H54 (cell line): ENCODE data around the gene UPB1.
"Not testable (repeated sequence)": the region's sequence is repeated elsewhere in the genome, so short reads cannot be mapped to it uniquely, and the experiment has no call there.

Source experiments
- DNase-seq: peaks from one replicate; pipeline ENCODE4 v3.0.0; 2011; ENCODE audit warnings: low spot score, mixed read lengths; ENCODE audit not compliant: insufficient read length
- FAIRE-seq: peaks from 3 replicates; lab custom pipeline; 2011; peaks lifted over from hg19 to GRCh38; lab: Jason Lieb, UNC
- POLR2A ChIP-seq: IDR thresholded peaks from 2 replicates; pipeline ENCODE4 v1.6.1; 2011; ENCODE audit warnings: low read depth, mild to moderate bottlenecking, low read length

Gene UPB1

GRCh38 chr22:24465975-24466374 is 29.2 kb upstream of the UPB1 start:
- TF ChIP-seq POLR2A, result no peak
- DNase-seq, result no peak
- FAIRE-seq, result no peak

- DNase-seq (no peak), FAIRE-seq (no peak)
- no peak for TF ChIP-seq POLR2A
Observed at GRCh38 chr22:24466716-24467328, 28.3 kb upstream of the UPB1 start.

GRCh38 chr22:24467340-24467739 is 27.8 kb upstream of the UPB1 start:
- DNase-seq, result no peak
- no peak for TF ChIP-seq POLR2A
- FAIRE-seq, result no peak

GRCh38 chr22:24471570-24471969 is 23.6 kb upstream of the UPB1 start:
- no peak for TF ChIP-seq POLR2A
- no peak for FAIRE-seq
- no peak for DNase-seq

- no peak for TF ChIP-seq POLR2A
- FAIRE-seq, result no peak
Observed at GRCh38 chr22:24473284-24473683, 21.8 kb upstream of the UPB1 start.

GRCh38 chr22:24474221-24474620 is 20.9 kb upstream of the UPB1 start:
- peak; percentile 81 for FAIRE-seq
- TF ChIP-seq POLR2A, result no peak
- DNase-seq, result peak; percentile 33

More at GRCh38 chr22:24473284-24473683, 21.8 kb upstream of the UPB1 start:
- DNase-seq, result no peak

GRCh38 chr22:24474649-24475255 is 20.4 kb upstream of the UPB1 start:
- TF ChIP-seq POLR2A, result no peak
- FAIRE-seq (no peak), DNase-seq (no peak)

GRCh38 chr22:24481641-24482040 is 13.5 kb upstream of the UPB1 start:
- DNase-seq, result no peak
- TF ChIP-seq POLR2A, result no peak
- FAIRE-seq, result no peak

GRCh38 chr22:24482575-24482974 is 12.6 kb upstream of the UPB1 start:
- TF ChIP-seq POLR2A, result no peak
- no peak for FAIRE-seq
- no peak for DNase-seq

GRCh38 chr22:24482998-24483397 is 12.1 kb upstream of the UPB1 start:
- FAIRE-seq (no peak), DNase-seq (no peak)
- TF ChIP-seq POLR2A, result no peak

- TF ChIP-seq POLR2A, result no peak
- DNase-seq, result no peak
- FAIRE-seq, result no peak
Observed at GRCh38 chr22:24483976-24484545, 11.1 kb upstream of the UPB1 start.

- DNase-seq (no peak), FAIRE-seq (no peak)
- no peak for TF ChIP-seq POLR2A
Observed at GRCh38 chr22:24485170-24485569, 10.0 kb upstream of the UPB1 start.

- no peak for TF ChIP-seq POLR2A
- DNase-seq (no peak), FAIRE-seq (no peak)
Observed at GRCh38 chr22:24485608-24486007, 9.5 kb upstream of the UPB1 start.

GRCh38 chr22:24486501-24486921 is 8.6 kb upstream of the UPB1 start:
- no peak for TF ChIP-seq POLR2A
- FAIRE-seq (peak; percentile 95), DNase-seq (peak; percentile 61)

- no peak for DNase-seq
- FAIRE-seq, result no peak
- TF ChIP-seq POLR2A, result no peak
Observed at GRCh38 chr22:24489011-24489410, 6.1 kb upstream of the UPB1 start.

- FAIRE-seq, DNase-seq: not testable (repeated sequence)
Observed at GRCh38 chr22:24489434-24489833, 5.7 kb upstream of the UPB1 start.
